Stromal cell of bone marrow (primary cell): ENCODE data around the gene HMCN2.
"Not testable (repeated sequence)": the region's sequence is repeated elsewhere in the genome, so short reads cannot be mapped to it uniquely, and the experiment has no call there.

Experiments
- DNase-seq: peaks from one replicate; pipeline ENCODE4 v3.0.0-alpha.2; 2012; ENCODE audit warnings: low read depth

Gene HMCN2

GRCh38 chr9:130395810-130396435, 130.4 kb downstream of the HMCN2 start:
- no peak for DNase-seq

- DNase-seq, result no peak
Observed at GRCh38 chr9:130396581-130396980, 131.0 kb downstream of the HMCN2 start.

GRCh38 chr9:130398487-130399240, 133.1 kb downstream of the HMCN2 start:
- no peak for DNase-seq

GRCh38 chr9:130399768-130400167, 134.2 kb downstream of the HMCN2 start:
- DNase-seq, result no peak

GRCh38 chr9:130400870-130401269, 135.3 kb downstream of the HMCN2 start:
- no peak for DNase-seq

- not testable (repeated sequence) for DNase-seq
Observed at GRCh38 chr9:130401742-130402141, 136.2 kb downstream of the HMCN2 start.

GRCh38 chr9:130402243-130402642, 136.7 kb downstream of the HMCN2 start:
- DNase-seq, result no peak

- no peak for DNase-seq
Observed at GRCh38 chr9:130402645-130403440, 137.3 kb downstream of the HMCN2 start.

- no peak for DNase-seq
Observed at GRCh38 chr9:130405657-130406257, 140.2 kb downstream of the HMCN2 start.

- DNase-seq, result no peak
Observed at GRCh38 chr9:130406278-130406895, 140.8 kb downstream of the HMCN2 start.

- DNase-seq, result no peak
Observed at GRCh38 chr9:130407916-130408663, 142.5 kb downstream of the HMCN2 start.

GRCh38 chr9:130408669-130409068, 143.1 kb downstream of the HMCN2 start:
- DNase-seq, result no peak

GRCh38 chr9:130409246-130409645, 143.7 kb downstream of the HMCN2 start:
- DNase-seq, result no peak

- no peak for DNase-seq
Observed at GRCh38 chr9:130410443-130410842, 144.9 kb downstream of the HMCN2 start.

- no peak for DNase-seq
Observed at GRCh38 chr9:130411566-130411915, 146.0 kb downstream of the HMCN2 start.

- no peak for DNase-seq
Observed at GRCh38 chr9:130414081-130414731, 148.6 kb downstream of the HMCN2 start.

GRCh38 chr9:130414910-130415746, 149.6 kb downstream of the HMCN2 start:
- DNase-seq, result no peak

- no peak for DNase-seq
Observed at GRCh38 chr9:130417602-130418001, 152.0 kb downstream of the HMCN2 start.

- no peak for DNase-seq
Observed at GRCh38 chr9:130418776-130419175, 153.2 kb downstream of the HMCN2 start.

- no peak for DNase-seq
Observed at GRCh38 chr9:130419521-130420035, 154.0 kb downstream of the HMCN2 start.
